ENCODE data around the gene CAND2.
A peak's percentile ranks its signal among the peaks of the same experiment; 100 is the strongest.
"Not testable (repeated sequence)": the region's sequence is repeated elsewhere in the genome, so short reads cannot be mapped to it uniquely, and the experiment has no call there.

CAND2 gene

GRCh38 chr3:12861611-12862010 lies 65.1 kb downstream of the CAND2 start:
- no peak for DNase-seq (ENCODE audit: low read depth)

- DNase-seq (ENCODE audit: low read depth): no peak
Measured at GRCh38 chr3:12862387-12862786, 65.9 kb downstream of the CAND2 start.

- no peak for DNase-seq (ENCODE audit: low read depth)
Measured at GRCh38 chr3:12865271-12865670, 68.8 kb downstream of the CAND2 start.

DNA sequence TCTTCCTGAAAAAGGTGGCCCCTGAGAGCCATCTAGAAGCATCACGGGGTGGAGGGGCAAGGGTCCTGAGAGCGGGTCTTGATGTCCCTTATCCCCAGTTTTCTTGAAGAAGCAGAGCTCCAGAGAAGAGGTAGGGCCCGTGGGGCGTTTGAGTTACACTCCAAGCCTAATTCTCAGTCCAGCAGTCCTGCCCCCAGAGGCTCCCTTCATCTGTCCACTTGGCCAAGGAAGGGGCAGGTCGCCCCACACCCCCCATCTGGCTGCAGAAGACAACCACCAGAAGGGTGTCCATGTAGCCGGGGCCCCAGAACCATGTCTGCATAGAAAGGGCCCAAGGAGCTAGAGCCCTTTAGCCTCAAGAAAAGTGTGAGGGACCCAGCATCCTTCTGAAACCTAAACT lies 70.4 kb downstream of the CAND2 start:
- DNase-seq (ENCODE audit: low read depth): no peak

DNA sequence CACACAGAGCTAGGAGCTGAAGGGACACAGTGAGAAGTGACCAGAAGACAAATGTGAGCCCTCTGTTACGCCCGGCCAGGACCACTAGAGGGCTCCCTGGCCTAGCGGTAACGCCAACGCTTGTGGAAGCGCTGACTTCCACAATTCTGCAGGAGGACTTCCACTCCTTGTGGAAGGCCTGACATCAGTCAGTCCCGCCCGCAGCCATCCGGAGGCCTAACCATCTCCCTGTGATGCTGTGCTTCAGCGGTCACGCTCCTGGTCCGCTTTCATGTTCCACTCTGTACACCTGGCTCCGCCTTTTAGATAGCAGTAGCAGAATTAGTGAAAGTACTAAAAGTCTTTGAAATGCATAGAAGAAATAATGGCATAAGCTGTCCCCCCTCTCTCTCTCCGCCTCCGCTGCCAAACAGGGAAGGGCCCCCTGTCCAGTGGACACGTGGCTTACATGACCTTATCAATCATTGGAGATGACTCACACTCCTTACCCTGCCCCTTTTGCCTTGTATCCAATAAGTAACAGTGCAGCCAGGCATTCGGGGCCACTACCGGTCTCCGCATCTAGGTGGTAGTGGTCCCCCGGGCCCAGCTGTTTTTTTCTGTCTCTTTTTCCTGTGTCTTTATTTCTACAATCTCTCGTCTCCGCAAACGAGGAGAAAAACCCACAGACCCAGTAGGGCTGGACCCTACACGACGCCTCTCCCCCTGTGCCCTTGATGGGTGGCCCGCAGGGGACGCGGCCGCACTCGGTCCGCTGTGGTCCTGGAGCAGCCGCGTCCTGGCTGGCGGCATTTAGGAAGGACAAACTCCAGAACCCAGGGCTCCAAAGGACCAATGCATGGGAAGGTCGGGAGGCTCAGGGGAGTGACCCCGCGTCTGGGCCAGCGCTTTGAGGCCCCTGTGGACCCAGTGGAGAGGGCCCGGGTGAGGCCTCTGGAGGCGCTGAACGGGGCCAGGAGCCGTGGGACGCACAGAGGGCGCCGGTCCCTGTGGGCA lies 71.9 kb downstream of the CAND2 start:
- peak; percentile 40 for DNase-seq (ENCODE audit: low read depth)

DNA sequence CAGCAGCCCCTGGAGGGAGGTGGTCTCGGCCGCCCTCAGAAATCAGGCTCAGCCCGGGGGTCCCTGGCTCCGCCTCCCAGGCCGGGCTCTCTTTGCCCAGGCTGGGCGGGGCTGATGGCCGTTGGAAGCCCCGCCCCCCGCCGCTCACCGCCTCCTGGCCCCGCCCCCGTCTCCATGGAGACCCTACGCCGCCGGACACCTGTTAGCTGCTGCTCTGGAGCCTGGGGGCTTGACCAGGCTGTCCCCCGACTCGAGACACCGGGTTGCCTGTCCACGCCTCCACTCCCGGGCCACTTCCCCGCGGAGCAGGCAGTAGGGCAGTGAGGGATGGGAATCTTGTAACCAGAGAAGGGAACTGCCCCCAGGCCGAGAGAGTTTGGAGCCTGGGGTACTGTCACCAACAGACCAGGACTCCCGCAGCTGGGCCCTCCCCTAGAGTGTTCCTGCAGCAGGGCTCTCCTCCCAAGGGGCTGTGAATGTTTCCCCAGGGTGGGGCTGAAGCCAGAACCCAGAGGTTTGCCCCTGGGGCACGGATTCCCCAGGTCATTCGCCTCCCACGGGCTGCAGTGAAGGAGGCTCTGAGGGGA lies 72.6 kb downstream of the CAND2 start:
- DNase-seq (ENCODE audit: low read depth): no peak

- no peak for DNase-seq (ENCODE audit: low read depth)
Measured at GRCh38 chr3:12870942-12871341, 74.5 kb downstream of the CAND2 start.

- no peak for DNase-seq (ENCODE audit: low read depth)
Measured at GRCh38 chr3:12871404-12871983, 75.0 kb downstream of the CAND2 start.

- DNase-seq (ENCODE audit: low read depth): no peak
Measured at GRCh38 chr3:12875857-12876836, 79.7 kb downstream of the CAND2 start.

DNA sequence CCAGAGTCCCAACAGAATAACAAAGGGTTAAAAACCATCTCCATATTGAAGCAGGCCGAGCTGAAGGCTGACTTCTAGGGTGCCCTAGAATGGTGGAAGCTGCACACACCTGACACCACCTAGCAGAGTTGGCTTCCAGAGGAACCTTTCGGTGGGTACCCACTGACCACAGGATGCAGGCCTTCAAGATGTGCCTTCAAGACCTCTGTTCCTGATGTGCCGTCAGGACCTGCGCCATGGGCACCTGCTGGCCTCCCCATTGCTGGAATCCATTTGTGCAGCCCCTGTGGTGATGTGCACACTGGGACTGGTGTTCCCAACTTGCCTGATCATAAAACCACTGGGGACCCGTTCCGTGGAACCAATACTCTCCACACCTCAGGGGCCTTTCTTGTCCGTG lies 80.6 kb downstream of the CAND2 start:
- DNase-seq (ENCODE audit: low read depth): no peak

DNA sequence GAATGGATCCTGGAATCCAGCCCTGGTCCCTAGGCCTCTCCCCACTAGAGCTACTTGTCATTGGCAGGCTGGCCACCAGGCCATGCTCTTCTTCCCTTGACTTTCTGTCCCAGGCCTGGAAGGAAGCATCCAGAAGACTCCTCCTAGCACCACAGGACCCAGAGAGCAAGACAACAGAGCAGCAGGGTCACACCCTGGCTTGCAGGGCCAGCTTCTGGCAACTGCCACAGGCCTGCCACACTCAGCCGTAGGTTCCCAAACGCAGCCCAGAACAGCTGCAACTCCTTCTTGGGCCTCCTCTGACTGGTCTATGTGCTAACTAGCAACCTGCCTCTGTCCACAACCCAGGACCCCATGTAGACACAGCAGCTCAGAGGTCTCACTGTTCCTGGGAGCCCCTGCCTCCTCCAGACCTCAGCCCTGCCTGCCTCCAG lies 81.7 kb downstream of the CAND2 start:
- no peak for DNase-seq (ENCODE audit: low read depth)

DNA sequence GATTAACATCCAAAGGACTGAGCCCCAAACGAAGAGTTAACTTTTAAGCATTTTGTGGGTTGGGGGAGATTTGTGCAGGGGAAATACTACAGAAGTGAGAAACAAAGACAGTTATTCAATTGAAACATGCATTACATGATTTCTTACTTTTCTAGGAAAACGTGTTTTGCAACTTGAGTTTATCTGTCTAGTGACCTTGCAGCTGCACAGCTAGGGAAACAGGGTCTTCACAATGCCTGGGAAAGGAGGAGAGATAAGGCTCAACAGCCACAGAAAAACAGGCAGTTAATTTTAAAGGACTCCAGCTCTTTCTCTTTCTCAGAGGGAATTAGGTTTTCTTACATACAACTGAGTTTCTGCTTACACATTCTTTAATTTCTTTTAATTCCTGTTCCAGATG lies 82.3 kb downstream of the CAND2 start:
- not testable (repeated sequence) for DNase-seq (ENCODE audit: low read depth)

GRCh38 chr3:12879191-12879815 lies 82.8 kb downstream of the CAND2 start:
- DNase-seq (ENCODE audit: low read depth): no peak

DNA sequence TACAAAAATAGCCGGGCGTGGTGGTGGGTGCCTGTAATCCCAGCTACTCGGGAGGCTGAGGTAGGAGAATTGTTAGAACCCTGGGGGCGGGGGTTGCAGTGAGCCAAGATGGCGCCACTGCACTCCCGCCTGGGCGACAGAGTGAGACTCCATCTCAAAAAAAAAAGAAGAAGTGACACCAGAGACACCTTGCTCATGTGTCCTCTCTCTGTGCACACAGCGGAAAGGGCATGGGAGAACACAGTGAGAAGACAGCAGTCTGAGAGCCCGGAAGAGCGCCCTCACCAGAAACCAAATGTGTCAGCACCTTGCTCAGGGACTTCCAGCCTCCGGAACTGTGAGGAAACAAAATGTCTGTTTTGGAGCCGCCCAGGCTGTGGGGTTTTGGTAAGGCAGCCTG lies 85.4 kb downstream of the CAND2 start:
- not testable (repeated sequence) for DNase-seq (ENCODE audit: low read depth)

DNA sequence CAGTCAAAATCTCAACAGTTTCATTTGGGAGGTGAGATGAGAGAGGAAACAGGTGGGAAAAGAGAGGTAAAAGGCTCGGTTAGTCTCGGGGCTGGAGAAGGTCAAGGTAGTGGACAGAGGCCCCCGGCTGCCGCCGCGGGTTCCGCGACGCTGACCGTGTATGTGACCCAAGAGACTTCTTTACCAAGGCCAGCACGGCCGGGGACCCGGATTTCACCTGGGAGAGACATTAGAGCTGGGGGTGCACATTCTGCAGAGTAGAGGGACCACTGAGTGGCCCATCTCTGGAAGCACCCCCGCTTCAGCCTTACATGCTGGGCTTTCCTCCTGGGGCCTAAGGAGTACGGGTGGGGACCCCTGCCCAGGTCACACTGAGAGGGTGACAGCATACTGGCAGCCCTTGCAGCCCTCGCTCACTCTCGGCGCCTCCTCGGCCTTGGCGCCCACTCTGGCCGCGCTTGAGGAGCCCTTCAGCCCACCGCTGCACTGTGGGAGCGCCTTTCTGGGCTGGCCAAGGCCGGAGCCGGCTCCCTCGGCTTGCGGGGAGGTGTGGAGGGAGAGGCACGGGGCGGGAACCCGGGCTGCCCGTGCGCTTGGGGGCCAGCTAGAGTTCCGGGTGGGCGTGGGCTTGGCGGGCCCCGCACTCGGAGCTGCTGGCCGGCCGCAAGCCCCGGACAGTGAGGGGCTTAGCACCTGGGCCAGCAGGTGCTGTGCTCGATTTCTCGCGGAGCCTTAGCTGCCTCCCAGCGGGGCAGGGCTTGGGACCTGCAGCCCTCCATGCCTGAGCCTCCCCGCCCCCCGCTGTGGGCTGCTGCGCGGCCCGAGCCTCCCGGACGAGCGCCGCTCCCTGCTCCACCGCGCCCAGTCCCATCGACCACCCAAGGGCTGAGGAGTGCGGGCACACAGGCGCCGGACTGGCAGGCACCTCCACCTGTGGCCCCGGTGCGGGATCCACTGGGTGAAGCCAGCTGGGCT lies 86.1 kb downstream of the CAND2 start:
- no peak for DNase-seq (ENCODE audit: low read depth)

DNA sequence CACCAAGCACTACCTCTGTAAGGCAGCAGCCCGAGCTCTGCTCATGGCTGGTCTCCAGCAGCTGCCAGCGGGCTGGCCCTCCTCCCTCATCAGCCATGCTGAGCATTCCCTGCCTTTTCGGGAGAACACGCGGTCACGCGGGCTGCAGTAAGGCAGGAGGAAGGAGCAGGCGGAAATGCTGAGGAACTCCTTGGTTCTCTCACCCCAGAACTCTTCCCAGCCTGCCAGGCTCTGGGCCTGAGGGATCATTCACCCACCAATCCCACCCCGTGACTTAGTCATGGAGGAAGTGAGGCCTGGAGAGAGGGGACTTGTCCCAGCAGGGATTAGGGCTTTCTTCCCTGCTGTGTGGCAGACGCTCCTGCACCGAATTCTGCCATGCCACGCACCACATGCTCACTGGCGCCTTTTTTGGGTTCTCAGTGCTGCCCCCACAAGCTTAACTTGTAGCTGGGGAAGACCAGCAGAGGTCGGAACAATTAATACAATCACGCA lies 87.8 kb downstream of the CAND2 start:
- DNase-seq (ENCODE audit: low read depth): no peak

All from activated T-helper 1 cell treated with Interleukin-2 at 50 U/mL for 16 hours (primary cell).